ENCODE measurements around the gene TRMO.
"Not testable (repeated sequence)": the region's sequence is repeated elsewhere in the genome, so short reads cannot be mapped to it uniquely, and the experiment has no call there.

TRMO gene

GRCh38 chr9:97921959-97922724 is at the start of gene TRMO:
Gene TRMO (minus strand): TSS chr9:97922500. CDS start chr9:97922493, 7 bp downstream.
- peak; percentile 96 for DNase-seq (ENCODE audit: low spot score)

GRCh38 chr9:97970165-97970564 is 47.9 kb upstream of the TRMO start:
- DNase-seq (ENCODE audit: low spot score) = no peak

GRCh38 chr9:97969014-97969413 is 46.7 kb upstream of the TRMO start:
- DNase-seq (ENCODE audit: low spot score) = no peak

GRCh38 chr9:97966493-97966892 is 44.2 kb upstream of the TRMO start:
- DNase-seq (ENCODE audit: low spot score) = no peak

GRCh38 chr9:97964901-97965300 is 42.6 kb upstream of the TRMO start:
- no peak for DNase-seq (ENCODE audit: low spot score)

- DNase-seq (ENCODE audit: low spot score) = no peak
These were observed 40.9 kb upstream of the TRMO start for GRCh38 chr9:97963232-97963631.

- DNase-seq (ENCODE audit: low spot score) = no peak
These were observed 40.3 kb upstream of the TRMO start for GRCh38 chr9:97962575-97962974.

GRCh38 chr9:97962136-97962535 is 39.8 kb upstream of the TRMO start:
- DNase-seq (ENCODE audit: low spot score) = no peak

- DNase-seq (ENCODE audit: low spot score) = no peak
These were observed 39.1 kb upstream of the TRMO start for GRCh38 chr9:97961361-97961760.

GRCh38 chr9:97960678-97961328 is 38.5 kb upstream of the TRMO start:
- DNase-seq (ENCODE audit: low spot score) = not testable (repeated sequence)

GRCh38 chr9:97959585-97959984 is 37.3 kb upstream of the TRMO start:
- no peak for DNase-seq (ENCODE audit: low spot score)

GRCh38 chr9:97958812-97959511 is 36.7 kb upstream of the TRMO start:
- DNase-seq (ENCODE audit: low spot score) = peak; percentile 20

GRCh38 chr9:97956331-97956730 is 34.0 kb upstream of the TRMO start:
- no peak for DNase-seq (ENCODE audit: low spot score)

GRCh38 chr9:97954550-97954989 is 32.3 kb upstream of the TRMO start:
- DNase-seq (ENCODE audit: low spot score) = no peak

GRCh38 chr9:97950873-97951272 is 28.6 kb upstream of the TRMO start:
- DNase-seq (ENCODE audit: low spot score) = not testable (repeated sequence)

GRCh38 chr9:97947094-97947493 is 24.8 kb upstream of the TRMO start:
- DNase-seq (ENCODE audit: low spot score) = not testable (repeated sequence)

GRCh38 chr9:97945470-97945869 is 23.2 kb upstream of the TRMO start:
- not testable (repeated sequence) for DNase-seq (ENCODE audit: low spot score)

- no peak for DNase-seq (ENCODE audit: low spot score)
These were observed 22.3 kb upstream of the TRMO start for GRCh38 chr9:97944612-97945011.

- DNase-seq (ENCODE audit: low spot score) = no peak
These were observed 21.1 kb upstream of the TRMO start for GRCh38 chr9:97943308-97943855.

GRCh38 chr9:97941323-97941722 is 19.0 kb upstream of the TRMO start:
- no peak for DNase-seq (ENCODE audit: low spot score)

- no peak for DNase-seq (ENCODE audit: low spot score)
These were observed 18.4 kb upstream of the TRMO start for GRCh38 chr9:97940741-97941140.

- DNase-seq (ENCODE audit: low spot score) = no peak
These were observed 17.9 kb upstream of the TRMO start for GRCh38 chr9:97940233-97940632.
